GM19023 (cell line): Measurements from ENCODE around the gene PCTP.

Experiments
- ATAC-seq: cut with Tn5 transposase; IDR thresholded peaks from one replicate; pipeline ENCODE4 v1.9.1; 2021; ENCODE audit warnings: mild to moderate bottlenecking, moderate library complexity; ENCODE audit not compliant: unreplicated experiment

Gene PCTP

DNA sequence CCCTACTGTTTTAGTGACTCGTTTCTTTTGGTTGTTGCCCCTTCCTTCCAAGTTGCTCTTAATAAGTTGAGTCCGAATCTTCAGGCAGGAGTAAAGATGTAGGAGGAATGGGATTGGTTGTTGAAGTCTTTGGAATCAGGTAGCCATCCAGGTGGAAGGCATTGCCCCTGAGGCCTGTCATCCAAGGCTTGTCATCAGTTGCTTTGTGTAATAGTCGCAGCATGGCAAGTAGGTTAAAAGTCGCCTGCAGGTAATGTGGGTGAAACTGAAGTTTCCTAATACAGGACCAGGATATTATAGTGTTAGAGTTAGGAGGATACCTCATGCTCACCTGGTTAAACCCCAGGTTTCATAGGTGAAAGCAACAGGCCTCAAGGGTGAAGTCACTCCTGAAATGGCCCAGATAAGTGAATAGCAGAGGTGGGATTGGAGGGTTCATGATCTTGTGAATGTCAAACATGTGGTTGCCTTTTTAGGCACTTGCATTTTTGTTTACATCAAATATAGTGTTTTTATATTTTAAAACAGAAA is 934 bp downstream of the PCTP start:
- no peak for ATAC-seq

DNA sequence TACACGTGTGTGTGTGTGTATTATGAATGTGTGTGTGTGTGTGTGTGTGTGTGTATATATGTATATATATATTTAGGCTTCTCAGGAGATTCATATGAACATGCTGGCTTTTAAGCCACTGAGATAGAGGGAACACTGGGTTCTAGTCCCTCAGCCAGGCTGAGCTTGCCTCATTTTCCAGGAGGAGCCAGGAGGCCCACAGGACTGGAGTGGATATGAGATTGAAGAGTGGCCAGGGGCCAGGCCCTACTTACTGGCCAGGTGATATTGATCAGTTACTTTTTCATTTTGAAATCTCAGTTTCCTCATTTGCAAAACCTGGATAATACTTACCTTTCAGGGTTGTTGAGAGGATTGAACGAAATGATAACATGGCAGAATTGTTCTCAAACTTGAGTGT is 5.8 kb downstream of the PCTP start:
- no peak for ATAC-seq

DNA sequence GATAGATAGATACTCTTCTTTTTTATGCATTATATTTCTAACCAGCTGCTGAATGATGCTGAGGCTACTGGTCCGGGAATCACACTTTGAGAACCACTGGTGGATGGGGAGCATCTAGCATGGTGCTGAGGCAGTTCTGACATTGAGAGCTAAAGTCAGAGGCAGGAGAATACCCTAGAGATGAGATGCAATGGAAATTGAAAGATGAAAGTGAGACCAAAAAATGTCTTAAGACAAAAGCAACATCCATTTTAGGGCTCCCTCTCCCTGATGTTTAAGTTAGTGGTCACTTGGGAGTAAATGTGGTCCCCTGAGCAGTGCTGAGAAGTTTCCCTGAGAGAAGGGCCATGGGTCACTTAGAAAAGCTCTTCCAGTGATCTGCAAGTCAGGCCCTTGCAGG is 6.8 kb downstream of the PCTP start:
- ATAC-seq: no peak

DNA sequence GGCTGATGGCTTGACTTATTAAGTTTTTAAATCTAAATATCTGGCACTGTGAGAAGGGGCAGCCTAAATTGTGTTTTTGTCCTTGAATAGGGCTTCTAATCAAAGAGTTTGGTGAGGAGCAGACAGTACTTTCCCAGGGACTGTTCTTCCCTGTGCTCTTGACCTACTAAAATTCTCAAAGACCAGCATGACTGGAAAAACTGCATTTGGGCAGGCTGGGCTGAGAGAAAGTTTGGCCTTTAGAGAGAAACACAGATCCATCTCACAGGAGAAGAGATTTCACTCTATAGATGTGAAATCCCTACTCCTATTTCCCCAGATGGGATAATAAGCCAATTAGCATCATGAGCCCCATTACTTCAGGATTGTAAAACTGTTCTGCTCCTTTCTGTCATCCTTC is 7.3 kb downstream of the PCTP start:
- no peak for ATAC-seq

DNA sequence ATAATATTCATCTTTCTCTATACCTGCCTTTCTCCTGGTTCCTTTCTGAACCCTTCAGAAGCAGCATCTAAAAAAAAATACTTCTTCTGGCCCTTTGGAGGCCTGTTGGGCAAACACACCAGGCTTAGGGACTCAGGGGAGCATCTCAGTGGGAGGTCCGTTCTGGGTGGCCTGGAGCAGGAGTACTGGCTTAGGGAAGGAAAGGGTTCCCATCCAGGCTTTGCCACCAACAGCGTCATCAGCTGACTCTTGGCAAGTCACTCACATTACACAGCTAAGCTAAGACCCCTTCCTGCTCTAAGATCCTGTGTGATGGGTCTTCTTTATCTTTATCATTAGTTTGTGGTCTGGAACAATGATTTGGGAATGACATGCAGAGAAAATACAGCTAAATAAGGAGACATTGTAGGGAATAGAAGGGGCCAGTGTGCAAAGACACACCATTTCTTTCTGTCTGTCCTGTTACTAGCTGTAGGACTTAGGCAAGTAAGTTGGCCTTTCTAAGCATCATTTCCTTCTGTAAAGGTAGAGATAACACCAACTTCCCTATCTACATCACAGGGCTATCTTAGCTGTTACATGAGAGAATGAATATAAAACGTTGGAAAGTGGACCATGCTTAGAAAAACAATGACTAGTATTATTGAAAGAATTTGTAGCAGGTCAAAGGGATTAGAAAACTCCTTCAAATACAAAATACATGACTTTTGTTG is 9.9 kb downstream of the PCTP start:
- ATAC-seq: no peak

DNA sequence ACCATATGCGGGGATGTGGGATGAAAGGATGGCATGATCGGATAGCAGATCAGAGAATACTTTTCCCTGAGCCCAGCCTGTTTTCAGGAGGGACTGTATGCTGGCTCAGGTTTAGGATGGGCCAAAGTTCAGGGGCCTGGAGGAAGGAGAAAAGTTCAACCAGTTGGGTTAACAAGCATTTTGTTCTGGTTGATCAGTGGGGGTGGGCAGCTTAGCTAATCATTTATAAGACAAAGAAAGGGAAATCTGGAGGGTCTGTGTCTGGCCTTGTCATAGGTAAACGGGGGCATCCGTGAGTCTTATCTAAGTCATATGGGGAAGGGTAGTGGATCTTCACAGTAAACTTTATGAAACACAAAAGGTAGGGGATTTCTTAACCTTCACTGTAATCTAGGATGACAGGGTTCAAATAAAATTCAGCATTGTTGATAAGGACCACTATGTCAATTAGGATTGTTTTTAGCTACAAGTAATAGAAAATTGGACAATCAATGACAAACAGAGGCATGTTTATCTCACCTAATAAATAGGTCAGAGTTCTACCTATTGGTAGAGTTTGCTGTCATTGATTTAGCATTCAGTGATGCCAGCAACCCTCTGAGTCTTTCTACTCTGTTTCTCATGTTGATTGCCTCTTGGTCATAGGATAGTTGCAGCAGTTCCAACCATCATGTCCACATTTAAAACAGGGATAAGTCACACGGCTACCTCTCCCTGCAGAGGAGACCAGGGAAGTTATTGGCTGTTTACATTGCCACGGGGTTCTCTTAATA is 11.4 kb downstream of the PCTP start:
- no peak for ATAC-seq

DNA sequence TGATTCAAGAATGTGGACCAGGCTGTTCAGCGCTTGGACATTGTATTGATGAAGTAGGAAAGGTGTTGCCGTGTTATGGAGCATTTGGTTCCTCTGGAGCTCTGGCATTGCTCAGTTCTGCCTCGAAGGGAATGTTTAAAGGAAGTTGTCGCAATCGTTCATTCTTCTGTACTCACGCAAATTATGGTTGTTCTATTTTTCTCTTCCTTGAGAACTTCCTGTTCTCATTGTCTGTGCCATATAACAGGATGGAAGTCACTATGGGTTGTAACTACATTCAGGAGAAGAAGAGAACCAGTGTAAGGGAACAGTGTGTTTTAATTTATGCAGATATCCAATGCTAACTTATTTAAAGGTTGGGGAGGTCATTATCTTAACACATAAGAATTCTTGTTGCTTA is 13.0 kb downstream of the PCTP start:
- no peak for ATAC-seq

DNA sequence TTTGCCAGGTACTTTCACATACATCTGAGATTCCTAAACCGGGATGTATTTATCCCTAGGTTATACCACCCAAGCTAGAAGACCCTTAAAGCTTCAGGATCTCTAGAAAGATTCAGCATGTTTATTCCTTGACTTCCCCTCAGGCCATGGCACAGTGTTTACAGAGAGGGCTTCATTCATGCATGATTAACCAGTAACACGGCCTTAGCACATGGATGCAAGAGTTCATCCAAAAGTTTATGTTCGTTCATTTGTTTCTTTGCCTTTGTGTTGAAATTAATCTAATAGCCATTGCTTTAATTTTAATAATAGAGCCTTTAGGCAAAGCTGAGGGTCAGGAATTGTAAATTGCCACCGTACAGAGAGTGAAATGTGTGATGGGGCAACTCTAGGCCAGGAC is 13.8 kb downstream of the PCTP start:
- no peak for ATAC-seq

DNA sequence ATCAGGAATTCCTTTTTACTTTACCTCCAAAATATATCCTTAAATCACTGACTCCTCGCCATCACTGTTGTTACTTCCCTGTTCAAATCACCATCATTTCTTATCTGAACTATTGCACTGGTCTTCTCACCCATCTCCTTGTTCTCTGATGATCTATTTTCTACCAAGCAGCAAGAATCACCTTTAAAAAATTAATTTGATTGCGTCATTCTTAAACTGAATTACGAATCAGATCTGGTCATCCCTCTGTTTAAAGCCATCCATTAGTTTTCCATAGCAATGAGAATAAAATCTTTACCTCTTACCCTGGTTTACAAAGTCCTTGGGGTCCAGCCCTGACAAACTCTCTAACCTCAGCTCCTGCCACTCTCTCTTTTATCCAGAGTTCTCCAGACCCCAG is 14.6 kb downstream of the PCTP start:
- ATAC-seq: no peak

DNA sequence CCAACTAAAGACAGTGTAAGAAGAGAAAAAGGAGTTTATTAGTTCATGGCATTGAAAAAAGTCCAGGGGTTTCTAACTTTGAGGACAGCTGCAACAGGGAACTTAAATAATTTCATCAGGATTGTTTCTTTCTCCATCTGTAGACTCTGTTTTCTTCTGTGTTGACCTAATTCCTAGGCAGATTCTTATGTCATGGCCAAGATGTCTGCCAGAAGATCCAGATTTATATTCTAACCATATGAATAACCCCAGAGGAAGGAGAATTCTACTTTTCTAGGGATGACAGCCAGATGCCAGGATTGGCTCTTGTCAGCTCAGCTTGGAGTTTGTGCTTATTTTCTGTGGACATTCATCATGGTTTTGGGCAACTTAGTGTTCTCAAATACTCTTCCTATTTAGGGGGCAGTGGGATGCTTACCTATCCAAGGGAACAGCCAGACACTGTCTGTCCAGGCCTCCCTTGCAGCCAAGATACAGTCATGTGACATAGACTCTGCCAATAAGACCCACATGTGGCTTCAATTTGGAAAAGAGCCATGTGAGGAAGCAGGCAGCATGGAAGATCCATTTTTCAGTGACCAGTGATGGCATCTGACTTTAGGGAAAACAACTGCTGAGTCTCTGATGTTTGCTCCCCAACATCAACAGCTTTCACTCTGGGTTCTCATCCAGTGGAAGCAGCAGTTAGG is 18.2 kb downstream of the PCTP start:
- no peak for ATAC-seq

DNA sequence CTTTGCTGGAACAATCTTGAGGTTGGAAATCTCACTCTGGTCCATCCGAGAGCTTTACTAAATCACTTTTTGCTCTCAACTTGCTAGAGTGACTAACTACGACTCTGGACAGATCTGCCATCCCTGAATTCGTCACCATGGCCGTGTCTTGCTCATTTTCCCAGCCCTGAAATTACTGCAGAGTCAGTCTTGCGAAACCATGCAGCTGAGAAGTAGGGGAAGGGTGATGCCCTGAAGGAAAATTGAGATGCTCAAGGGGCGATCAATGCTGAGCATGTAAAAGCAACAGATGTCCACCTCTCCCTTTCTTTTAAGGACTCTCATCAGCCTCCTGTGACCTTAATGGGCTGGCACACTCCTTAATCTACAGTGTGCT is 18.8 kb downstream of the PCTP start:
- ATAC-seq: no peak

DNA sequence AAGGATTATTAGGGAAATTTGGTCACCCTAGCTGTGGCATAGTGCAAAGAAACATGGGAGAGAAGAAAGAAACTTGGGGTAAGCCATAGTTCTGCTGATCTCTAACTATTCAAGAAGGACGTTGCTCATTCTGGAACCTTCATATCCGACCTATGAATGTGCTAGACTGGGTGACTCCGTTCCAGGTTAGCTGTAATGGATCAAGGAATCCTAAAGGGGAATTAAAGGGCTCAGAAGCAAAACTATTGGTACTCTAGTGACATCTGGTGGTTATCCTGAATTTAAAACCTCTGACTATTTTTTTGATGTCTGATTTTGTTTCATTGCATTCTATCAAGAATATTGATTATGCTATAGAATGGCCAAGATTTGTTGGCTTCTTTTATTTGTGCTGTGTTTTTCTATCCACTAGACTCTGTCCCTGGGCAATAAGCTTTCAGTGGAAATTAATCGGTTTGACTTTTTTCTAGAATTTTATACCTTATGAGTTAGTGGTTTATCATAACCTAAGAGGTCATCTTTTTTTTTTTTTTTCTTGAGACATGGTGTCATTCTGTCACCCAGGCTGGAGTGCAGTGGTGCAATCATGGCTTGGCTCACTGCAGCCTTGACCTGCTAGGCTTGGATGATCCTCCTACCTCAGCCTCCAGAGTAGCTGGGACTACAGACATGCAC is 19.5 kb downstream of the PCTP start:
- no peak for ATAC-seq

DNA sequence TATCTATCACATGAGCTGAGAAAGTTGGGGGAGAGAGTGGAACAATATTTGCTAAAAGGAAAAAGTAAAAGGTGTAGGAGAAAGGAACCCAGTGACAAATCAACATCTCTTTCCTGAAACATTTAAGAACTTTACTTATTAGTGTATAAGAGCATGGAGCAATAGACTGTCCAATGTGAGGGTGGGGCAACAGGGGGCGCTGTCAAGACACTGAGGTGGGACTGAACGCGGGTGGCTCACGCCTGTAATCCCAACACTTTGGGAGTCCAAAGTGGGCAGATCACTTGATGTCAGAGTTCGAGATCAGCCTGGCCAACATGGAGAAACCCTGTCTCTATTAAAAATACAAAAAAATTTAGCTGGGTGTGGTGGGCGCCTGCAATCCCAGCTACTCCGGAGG is 21.2 kb downstream of the PCTP start:
- ATAC-seq: no peak

DNA sequence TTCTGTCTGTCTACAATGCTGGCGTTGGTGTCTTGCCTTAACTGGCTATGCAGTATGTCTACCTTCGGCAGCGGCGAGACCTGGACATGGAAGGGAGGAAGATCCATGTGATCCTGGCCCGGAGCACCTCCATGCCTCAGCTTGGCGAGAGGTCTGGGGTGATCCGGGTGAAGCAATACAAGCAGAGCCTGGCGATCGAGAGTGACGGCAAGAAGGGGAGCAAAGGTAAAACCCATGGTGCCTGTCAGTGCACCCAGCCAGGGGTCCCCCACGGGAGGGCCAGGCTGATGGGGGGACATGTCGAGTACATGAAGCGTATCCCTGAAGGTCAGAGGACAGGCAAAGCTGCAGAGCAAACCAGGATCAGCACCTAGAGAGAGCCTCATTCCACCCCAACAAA is 22.8 kb downstream of the PCTP start:
- ATAC-seq: no peak

DNA sequence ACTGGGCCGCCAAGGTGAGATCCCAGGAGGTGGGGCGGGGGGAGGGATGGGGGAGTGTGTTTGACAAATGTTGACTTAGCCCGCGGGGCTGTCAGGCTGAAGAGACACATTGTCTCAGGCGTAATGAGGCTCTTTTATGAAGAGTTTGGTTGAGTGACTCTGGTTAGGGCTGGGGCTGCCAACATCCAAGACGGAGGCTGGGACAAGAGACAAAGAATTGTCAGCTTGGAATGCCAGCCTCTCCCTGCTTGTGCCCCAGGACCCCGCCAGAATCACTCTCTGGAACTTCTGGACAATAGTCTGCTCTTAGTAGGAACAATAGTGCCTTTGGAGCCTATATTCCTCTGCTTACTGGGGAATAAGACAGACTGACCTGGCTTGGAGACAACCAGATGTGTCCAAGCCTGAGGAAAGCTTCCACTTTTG is 24.0 kb downstream of the PCTP start:
- ATAC-seq: no peak

DNA sequence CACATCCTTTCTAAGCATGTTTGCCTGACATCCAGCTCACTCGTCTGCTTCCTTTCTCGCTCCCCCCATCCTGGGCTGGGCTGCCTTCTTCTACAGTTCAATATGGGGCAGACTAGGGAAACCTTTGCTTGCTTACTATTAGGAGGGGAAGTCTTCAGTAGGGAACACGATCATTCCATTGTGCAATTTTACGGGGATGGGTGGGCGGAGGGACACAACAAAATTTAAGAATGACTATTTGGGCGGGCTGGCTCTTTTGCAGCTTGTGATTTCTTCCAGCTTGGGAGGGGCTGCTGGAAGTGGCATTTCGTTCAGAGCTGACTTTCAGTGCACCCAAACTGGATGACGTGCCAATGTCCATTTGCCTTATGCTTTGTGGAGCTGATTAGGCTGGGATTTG is 25.4 kb downstream of the PCTP start:
- ATAC-seq: no peak

DNA sequence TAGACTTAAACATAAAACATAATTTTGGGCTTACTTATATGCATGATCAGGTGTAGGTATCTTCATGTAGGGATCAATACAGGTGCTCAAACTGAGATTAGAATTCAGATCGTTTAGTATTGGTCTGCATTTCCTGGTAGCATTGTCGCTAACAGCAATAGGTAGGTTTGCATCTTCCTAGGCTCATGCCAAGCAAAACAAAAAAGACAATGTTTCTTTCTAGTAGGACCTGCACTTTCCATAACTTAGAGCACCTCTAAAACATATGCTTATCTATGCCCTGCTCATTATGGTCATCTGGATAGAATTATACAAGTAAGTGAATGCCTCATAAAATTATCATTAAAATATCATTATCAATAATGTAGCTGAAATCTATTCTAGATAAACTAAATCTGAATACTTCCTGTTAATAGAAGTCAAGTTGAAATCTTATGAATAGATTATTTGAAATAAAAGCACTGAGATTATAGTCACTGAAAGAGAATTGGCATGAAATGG is 26.7 kb downstream of the PCTP start:
- no peak for ATAC-seq

DNA sequence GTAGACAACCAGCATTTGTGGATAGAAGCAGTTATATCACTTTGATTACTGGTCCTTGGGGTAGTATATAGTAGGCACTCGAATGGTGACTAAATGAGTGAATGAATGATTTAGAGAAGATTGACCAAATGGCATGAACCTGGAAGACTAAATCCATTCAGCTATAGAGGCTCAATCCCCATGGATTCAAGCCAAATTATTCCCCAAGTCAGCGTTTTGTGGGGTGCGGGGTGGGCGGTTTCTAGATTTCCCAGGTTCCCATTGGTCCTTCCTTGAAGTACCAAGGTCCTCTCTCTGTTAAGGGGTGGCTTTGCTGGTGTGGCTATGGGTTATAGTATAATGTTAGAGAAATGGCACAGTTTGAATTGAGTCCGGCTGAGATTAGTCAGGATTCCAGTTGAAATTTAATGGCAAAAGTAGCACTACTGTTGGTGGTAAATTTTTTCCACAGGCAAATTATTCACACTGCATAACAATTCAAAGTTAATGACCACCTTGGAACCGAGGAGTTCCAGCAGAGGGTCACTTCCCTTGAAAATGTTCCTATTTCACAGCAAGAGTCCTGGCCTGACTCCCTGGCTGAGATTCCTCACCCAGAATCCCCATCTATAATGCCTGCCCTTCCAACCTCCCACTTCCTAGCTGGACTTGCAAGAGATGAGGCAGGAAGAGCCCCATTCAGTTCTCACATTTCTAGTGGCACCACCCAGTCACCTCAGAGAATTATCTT is 27.7 kb downstream of the PCTP start:
- ATAC-seq: no peak

DNA sequence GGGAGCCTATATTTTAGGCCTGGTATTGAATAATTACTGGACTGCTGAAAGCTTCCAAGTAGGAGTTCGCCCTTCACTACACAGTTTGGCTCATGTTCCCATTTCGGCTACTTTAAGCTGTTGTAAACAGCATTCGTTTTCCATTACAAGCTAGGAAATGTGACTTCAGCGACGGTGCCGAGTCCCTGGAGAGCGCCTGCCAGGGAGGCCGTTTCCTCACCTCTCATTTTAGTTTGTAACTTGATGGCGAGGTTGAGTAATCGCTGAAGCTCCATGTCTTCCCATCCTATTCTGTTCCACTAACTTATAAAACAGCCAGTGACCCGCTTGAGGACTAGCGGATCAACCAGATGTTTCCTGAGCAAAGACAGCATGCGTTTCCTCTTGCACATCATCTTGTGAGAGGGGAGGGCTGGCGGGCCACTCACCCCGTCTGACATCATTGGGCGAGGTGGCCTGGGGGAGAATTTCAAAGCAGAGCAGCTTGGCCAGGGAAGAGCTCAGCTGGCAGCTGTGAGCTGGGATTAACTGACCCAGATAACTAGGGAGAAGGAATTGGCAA is 32.9 kb downstream of the PCTP start:
- ATAC-seq: no peak

DNA sequence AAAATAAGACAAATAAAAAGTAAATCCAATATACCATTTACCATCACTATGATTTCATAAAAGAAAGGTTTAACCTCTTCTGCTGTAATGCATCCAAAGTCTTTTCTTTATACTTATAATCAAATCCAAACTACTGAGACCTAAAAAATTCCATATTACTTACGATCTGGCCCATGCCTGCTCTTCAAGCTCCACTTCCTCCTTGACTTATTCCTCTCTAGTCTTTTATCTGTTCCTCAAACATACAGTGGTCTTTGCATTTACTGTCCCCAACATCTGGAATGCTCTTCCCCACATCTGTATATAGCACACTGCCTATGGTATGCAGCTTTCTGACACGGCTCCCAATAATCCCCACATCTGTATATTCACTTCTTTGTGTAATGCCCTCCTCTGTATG is 33.8 kb downstream of the PCTP start:
- ATAC-seq: no peak
